PC-3 (cell line): ENCODE results near the gene IL9. TPM values are rescaled to one million over a fixed set of nuclear protein-coding genes. Genes with fewer than 3 reads are reported as not detected.

Experiments used
- ATAC-seq: fragments of 200-7000 bp; cut with Tn5 transposase; 2 replicates; pipeline ENCODE4 v1.9.1; 2020; ENCODE audit warnings: mild to moderate bottlenecking, moderate library complexity
- BruUV-seq: library from RNA; stranded (reverse); fragments of 400-500 nt; replicated peaks from 2 replicates; lab custom pipeline; 2021; lab: Mats Ljungman, UMichigan
- CTCF ChIA-PET: fragments of 300-600 bp; sonication (Branson Sonifier 250); formaldehyde crosslinking; loops from one replicate; lab custom pipeline; 2022; ENCODE audit warnings: antibody characterized with exemption; lab: Charles Lee
- POLR2A ChIA-PET: fragments of 300-600 bp; sonication (Branson Sonifier 250); formaldehyde crosslinking; loops from one replicate; lab custom pipeline; 2022; ENCODE audit warnings: antibody characterized with exemption; ENCODE audit not compliant: unreplicated experiment; lab: Charles Lee
- DNase-seq: peaks from one replicate; pipeline ENCODE4 v3.0.0-alpha.2; 2015
- H2AFZ ChIP-seq: fragments of 300-600 bp; sonication (generic); 2 replicates; pipeline ENCODE4 v1.6.0; 2016; ENCODE audit warnings: antibody characterized with exemption, low read length
- H3F3A ChIP-seq: fragments of 300-600 bp; sonication (generic); one replicate; pipeline ENCODE4 v1.6.0; 2017; ENCODE audit warnings: antibody characterized with exemption, low read length, control low read depth, mild to moderate bottlenecking; ENCODE audit not compliant: unreplicated experiment
- H3K27ac ChIP-seq: fragments of 300-600 bp; sonication (generic); 2 replicates; pipeline ENCODE4 v1.5.1; 2016; ENCODE audit warnings: mild to moderate bottlenecking, low read length
- H3K27me3 ChIP-seq: fragments of 300-600 bp; sonication (generic); 2 replicates; pipeline ENCODE4 v1.6.1; 2016; ENCODE audit warnings: low read length, mixed read lengths
- H3K36me3 ChIP-seq: fragments of 300-600 bp; sonication (generic); 2 replicates; pipeline ENCODE4 v1.6.1; 2016; ENCODE audit warnings: low read depth, mixed run types, low read length, mixed read lengths
- H3K4me1 ChIP-seq: fragments of 300-600 bp; sonication (generic); 2 replicates; pipeline ENCODE4 v1.5.1; 2016; ENCODE audit warnings: low read length; ENCODE audit not compliant: insufficient read depth
- H3K4me2 ChIP-seq: fragments of 300-600 bp; sonication (generic); 2 replicates; pipeline ENCODE4 v1.6.0; 2016; ENCODE audit warnings: low read length
- H3K4me3 ChIP-seq: fragments of 300-600 bp; sonication (generic); 2 replicates; pipeline ENCODE4 v1.5.1; 2016; ENCODE audit warnings: mild to moderate bottlenecking, low read length, mixed read lengths
- H3K79me2 ChIP-seq: fragments of 300-600 bp; sonication (generic); 2 replicates; pipeline ENCODE4 v1.6.1; 2017; ENCODE audit warnings: low read length, mixed read lengths
- H3K9ac ChIP-seq: fragments of 300-600 bp; sonication (generic); 2 replicates; pipeline ENCODE4 v1.6.0; 2016; ENCODE audit warnings: mild to moderate bottlenecking, low read length
- H3K9me2 ChIP-seq: fragments of 300-600 bp; sonication (generic); replicated peaks from 2 replicates; pipeline ENCODE4 v1.6.1; 2016; ENCODE audit warnings: mixed run types, low read length, mixed read lengths
- H3K9me3 ChIP-seq: fragments of 300-600 bp; sonication (generic); 2 replicates; pipeline ENCODE4 v1.6.1; 2016; ENCODE audit warnings: low read length, mixed read lengths
- H4K20me1 ChIP-seq: fragments of 300-600 bp; sonication (generic); 2 replicates; pipeline ENCODE4 v1.6.1; 2016; ENCODE audit warnings: low read length, mixed read lengths
- CTCF ChIP-seq: fragments of 300-600 bp; sonication (generic); conservative IDR thresholded peaks from 2 replicates; pipeline ENCODE4 v1.5.1; 2017; ENCODE audit warnings: antibody characterized with exemption, low read depth, mild to moderate bottlenecking, low read length
- EZH2 ChIP-seq: fragments of 300-600 bp; sonication (generic); IDR thresholded peaks from one replicate; pipeline ENCODE4 v1.6.1; 2017; ENCODE audit warnings: antibody characterized with exemption, mild to moderate bottlenecking, low read length; ENCODE audit not compliant: unreplicated experiment
- EZH2phosphoT487 ChIP-seq: fragments of 300-600 bp; sonication (generic); IDR thresholded peaks from 2 replicates; pipeline ENCODE4 v1.6.1; 2018; ENCODE audit warnings: mild to moderate bottlenecking, antibody characterized with exemption, low read length, borderline replicate concordance
- intact Hi-C: fragments of 100-400 bp; cut with micrococcal nuclease; formaldehyde crosslinking; loops from 2 replicates; pipeline ENCODE4 v1.9.0; 2023
- total RNA-seq: library from RNA; depleted of rRNA; stranded (reverse); fragments of >200 nt; gene quantifications from 2 replicates; pipeline ENCODE4 v1.2.3, GENCODE V29; 2014

The IL9 gene
- total RNA-seq, 1 experiment from 2014 or later = not detected

DNA sequence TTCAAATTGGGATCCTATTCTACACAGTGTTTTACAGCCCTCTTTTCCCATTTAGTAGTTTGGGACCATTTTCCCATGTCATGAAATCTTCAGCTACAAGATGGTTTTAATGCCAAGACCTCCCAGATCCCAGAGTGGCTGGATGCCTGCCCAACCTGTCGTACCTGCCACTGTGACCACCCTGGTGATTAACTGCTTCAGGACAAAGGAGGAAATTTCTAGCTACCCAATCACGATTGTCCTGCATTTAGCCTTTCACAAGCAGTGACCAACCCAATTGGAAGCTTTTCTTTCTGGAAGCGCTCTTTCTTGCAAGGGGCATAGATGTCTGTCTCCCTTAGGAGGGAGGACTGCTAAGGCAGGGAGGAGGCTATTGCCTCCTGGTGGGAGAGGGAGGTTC, 13.8 kb downstream of the IL9 start:
- intact Hi-C loops = no loop called here
- H3K4me1 ChIP-seq = peaks cover 10% of the 10 kb centered on the region
- no peaks in the 10 kb centered on the region for H3K9me3 ChIP-seq
- no peak overlapping the region for H2AFZ ChIP-seq
- ATAC-seq = no peak
- no peak for DNase-seq
- H3K9me2 ChIP-seq = no peaks in the 10 kb centered on the region
- no peak overlapping the region for H3K9ac ChIP-seq
- no peaks in the 10 kb centered on the region for H3K27me3 ChIP-seq
- no peaks in the 10 kb centered on the region for H3K79me2 ChIP-seq
- H3K4me2 ChIP-seq = no peak overlapping the region
- ChIA-PET CTCF (no interaction called here), POLR2A (no interaction called here)
- no peaks in the 10 kb centered on the region for H3K36me3 ChIP-seq
- H3K4me3 ChIP-seq = no peak overlapping the region
- no peak overlapping the region for H3K27ac ChIP-seq
- H3F3A ChIP-seq = no peaks in the 10 kb centered on the region
- no TSS peak for BruUV-seq
- TF ChIP-seq EZH2 (no peak), CTCF (no peak), EZH2phosphoT487 (no peak)
- no peaks in the 10 kb centered on the region for H4K20me1 ChIP-seq

- Histone ChIP-seq H3F3A (no peaks in the 10 kb centered on the region), H3K4me1 (peaks cover 10% of the 10 kb centered on the region), H3K9me2 (no peaks in the 10 kb centered on the region), H3K27me3 (no peaks in the 10 kb centered on the region), H3K9ac (no peak overlapping the region), H2AFZ (no peak overlapping the region), H4K20me1 (no peaks in the 10 kb centered on the region), H3K36me3 (no peaks in the 10 kb centered on the region), H3K79me2 (no peaks in the 10 kb centered on the region), H3K9me3 (no peaks in the 10 kb centered on the region), H3K27ac (peak overlapping the region; percentile 7; the same call in 1 of the 2 replicates), H3K4me3 (no peak overlapping the region; the same call in 1 of the 2 replicates), H3K4me2 (peak overlapping the region; percentile 39)
- ATAC-seq (no peak), DNase-seq (no peak)
- POLR2A ChIA-PET = no interaction called here
- no TSS peak for BruUV-seq
- intact Hi-C loops = no loop called here
- CTCF ChIA-PET = no interaction called here
- TF ChIP-seq EZH2phosphoT487 = no peak
Measured at GRCh38 chr5:135881244-135881643, 14.4 kb downstream of the IL9 start.

GRCh38 chr5:135880801-135881200, 14.8 kb downstream of the IL9 start:
- CTCF ChIA-PET = no interaction called here

More at GRCh38 chr5:135880801-135881200, 14.8 kb downstream of the IL9 start:
- no peaks in the 10 kb centered on the region for H3K27me3 ChIP-seq
- POLR2A ChIA-PET = no interaction called here
- H3K4me3 ChIP-seq = no peak overlapping the region; the same call in 1 of the 2 replicates
- H4K20me1 ChIP-seq = no peaks in the 10 kb centered on the region
- H3K27ac ChIP-seq = peak overlapping the region; percentile 7; the same call in 1 of the 2 replicates
- H3K4me2 ChIP-seq = peak overlapping the region; percentile 39
- no peaks in the 10 kb centered on the region for H3K36me3 ChIP-seq
- H3K79me2 ChIP-seq = no peaks in the 10 kb centered on the region
- no peaks in the 10 kb centered on the region for H3K9me2 ChIP-seq
- intact Hi-C loops = no loop called here
- peak; percentile 64 for DNase-seq
- no peaks in the 10 kb centered on the region for H3F3A ChIP-seq
- H3K9me3 ChIP-seq = no peaks in the 10 kb centered on the region
- peaks cover 10% of the 10 kb centered on the region for H3K4me1 ChIP-seq
- TF ChIP-seq CTCF = no peak
- TF ChIP-seq EZH2 = no peak
- no peak for TF ChIP-seq EZH2phosphoT487
- no peak overlapping the region for H3K9ac ChIP-seq
- no peak for ATAC-seq
- BruUV-seq = no TSS peak
- H2AFZ ChIP-seq = no peak overlapping the region
